Bronchial epithelial cell (primary cell): ENCODE data around the gene CDK18. TPM values are rescaled to one million over a fixed set of nuclear protein-coding genes. Genes with fewer than 3 reads are reported as not detected.
A peak's percentile ranks its signal among the peaks of the same experiment; 100 is the strongest.

Experiments
- DNase-seq: peaks from one replicate; pipeline ENCODE4 v3.0.0-alpha.2; 2010; ENCODE audit warnings: low read depth
- FAIRE-seq: peaks from 2 replicates; lab custom pipeline; 2011; peaks lifted over from hg19 to GRCh38; lab: Jason Lieb, UNC
- H3K27me3 ChIP-seq: 2 replicates; pipeline ENCODE4 v1.5.1; 2011; ENCODE audit warnings: low read length; ENCODE audit not compliant: control insufficient read depth, insufficient read depth
- H3K36me3 ChIP-seq: 2 replicates; pipeline ENCODE4 v1.5.1; 2011; ENCODE audit warnings: low read length; ENCODE audit not compliant: control insufficient read depth, insufficient read depth
- H3K4me3 ChIP-seq: 2 replicates; pipeline ENCODE4 v1.5.1; 2011; ENCODE audit warnings: mild to moderate bottlenecking, low read depth, low read length, control low read depth
- total RNA-seq: library from RNA; depleted of rRNA; stranded (reverse); fragments of >200 nt; gene quantifications from 2 replicates; pipeline ENCODE4 v1.2.1, GENCODE V29; 2014
- TF ChIP-seq, protein P1 (sequence below): IDR thresholded peaks from 2 replicates; pipeline ENCODE4 v1.5.1; 2011; ENCODE audit warnings: mild to moderate bottlenecking, moderate library complexity, low read length, control low read depth, inconsistent platforms; ENCODE audit not compliant: insufficient read depth, severe bottlenecking

CDK18 gene
- total RNA-seq, 1 donor from 2014 or later: 1.8 TPM

DNA sequence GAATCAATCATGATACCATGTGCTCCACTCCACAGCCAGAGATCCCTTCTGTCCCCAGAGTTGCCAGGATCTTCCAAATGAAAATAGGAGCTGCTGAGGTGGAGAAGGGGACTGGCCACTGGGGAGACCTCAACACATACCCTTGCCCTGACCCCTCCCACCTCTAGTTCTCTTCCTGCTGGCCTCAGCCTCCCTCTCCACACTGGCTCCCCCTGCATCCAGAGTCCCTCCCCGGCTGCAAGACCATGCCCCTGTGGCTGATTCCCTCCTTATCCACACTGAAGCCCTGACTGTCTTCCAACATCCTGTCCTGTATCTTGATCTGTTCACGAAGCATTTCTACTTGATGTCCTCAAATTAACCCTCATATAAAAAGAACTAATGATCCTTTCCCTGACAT lies 21.1 kb upstream of the CDK18 start:
- FAIRE-seq: no peak
- H3K36me3 ChIP-seq: no peaks in the 10 kb centered on the region
- DNase-seq: no peak
- TF ChIP-seq, protein P1, sequence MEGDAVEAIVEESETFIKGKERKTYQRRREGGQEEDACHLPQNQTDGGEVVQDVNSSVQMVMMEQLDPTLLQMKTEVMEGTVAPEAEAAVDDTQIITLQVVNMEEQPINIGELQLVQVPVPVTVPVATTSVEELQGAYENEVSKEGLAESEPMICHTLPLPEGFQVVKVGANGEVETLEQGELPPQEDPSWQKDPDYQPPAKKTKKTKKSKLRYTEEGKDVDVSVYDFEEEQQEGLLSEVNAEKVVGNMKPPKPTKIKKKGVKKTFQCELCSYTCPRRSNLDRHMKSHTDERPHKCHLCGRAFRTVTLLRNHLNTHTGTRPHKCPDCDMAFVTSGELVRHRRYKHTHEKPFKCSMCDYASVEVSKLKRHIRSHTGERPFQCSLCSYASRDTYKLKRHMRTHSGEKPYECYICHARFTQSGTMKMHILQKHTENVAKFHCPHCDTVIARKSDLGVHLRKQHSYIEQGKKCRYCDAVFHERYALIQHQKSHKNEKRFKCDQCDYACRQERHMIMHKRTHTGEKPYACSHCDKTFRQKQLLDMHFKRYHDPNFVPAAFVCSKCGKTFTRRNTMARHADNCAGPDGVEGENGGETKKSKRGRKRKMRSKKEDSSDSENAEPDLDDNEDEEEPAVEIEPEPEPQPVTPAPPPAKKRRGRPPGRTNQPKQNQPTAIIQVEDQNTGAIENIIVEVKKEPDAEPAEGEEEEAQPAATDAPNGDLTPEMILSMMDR: no peak
- H3K27me3 ChIP-seq: peaks cover 12% of the 10 kb centered on the region
- H3K4me3 ChIP-seq: no peak overlapping the region

DNA sequence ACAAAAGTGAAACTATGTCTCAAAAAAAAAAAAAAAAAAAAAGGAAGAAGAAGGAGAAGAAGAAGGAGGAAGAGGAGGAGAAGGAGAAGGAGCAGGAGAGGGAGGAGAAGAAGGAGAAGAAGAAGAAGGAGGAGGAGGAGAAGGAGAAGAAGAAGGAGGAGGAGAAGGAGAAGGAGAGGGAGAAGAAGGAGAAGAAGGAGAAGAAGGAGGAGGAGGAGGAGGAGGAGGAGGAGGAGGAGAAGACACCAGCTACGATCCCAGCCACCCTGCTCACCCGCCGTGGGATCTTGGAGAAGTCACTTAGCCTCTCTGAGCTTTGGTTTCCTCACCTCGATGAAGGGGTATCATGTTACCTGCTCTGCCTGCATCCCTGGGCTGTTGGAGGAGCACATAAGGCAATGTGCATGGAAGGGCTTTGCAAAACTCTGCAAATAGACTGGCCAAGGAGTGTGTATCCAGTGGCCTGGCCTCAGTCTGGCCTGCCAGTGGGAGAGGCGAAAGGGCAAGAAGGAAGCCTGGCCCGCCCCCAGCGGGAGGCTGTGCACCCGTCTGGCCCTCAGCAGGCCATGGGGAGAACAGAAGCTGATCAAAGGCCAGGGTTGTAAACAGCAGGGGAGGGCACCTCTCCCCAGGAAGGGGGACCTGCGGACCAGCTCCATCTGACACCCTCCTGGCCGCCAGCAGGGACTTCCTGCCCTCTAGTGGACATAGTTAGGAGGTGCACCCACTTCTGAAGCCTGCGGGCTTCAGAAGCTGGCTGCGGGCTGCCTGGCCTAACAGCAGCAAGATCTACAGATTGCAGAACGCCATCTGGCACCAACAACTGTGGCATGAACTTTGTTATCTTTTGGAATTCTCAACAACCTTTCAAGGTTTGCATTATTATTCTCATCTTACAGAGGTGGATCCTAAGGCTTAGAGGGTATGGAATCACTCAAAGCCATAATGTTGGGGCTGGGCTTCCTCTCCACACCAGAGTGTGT lies 19.2 kb upstream of the CDK18 start:
- DNase-seq (peak; percentile 56), FAIRE-seq (no peak)
- H3K27me3 ChIP-seq: peaks cover 12% of the 10 kb centered on the region
- TF ChIP-seq, protein P1: peak; percentile 97
- H3K4me3 ChIP-seq: no peak overlapping the region
- H3K36me3 ChIP-seq: no peaks in the 10 kb centered on the region

DNA sequence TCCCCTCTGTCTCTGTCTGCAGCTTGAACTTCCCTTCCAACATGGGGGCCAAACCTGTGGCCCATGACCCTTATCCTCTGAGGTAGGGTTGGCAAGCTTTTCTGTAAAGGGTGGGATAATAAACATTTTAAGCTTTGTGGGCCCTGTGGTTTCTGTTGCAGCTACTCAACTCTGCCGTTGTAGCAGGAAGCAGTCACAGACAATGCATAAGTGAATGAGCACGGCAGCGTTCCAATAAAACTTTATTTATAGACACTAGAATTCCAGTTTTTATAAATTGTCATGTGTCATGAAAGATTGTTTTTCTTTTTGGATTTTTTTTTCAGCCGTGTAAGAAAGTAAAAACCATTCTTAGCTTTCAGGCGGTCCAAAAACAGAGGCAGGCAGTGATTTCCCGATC lies 18.2 kb upstream of the CDK18 start:
- no peak overlapping the region for H3K4me3 ChIP-seq
- no peaks in the 10 kb centered on the region for H3K36me3 ChIP-seq
- no peak for FAIRE-seq
- TF ChIP-seq, protein P1: no peak
- peaks cover 9% of the 10 kb centered on the region for H3K27me3 ChIP-seq
- no peak for DNase-seq

DNA sequence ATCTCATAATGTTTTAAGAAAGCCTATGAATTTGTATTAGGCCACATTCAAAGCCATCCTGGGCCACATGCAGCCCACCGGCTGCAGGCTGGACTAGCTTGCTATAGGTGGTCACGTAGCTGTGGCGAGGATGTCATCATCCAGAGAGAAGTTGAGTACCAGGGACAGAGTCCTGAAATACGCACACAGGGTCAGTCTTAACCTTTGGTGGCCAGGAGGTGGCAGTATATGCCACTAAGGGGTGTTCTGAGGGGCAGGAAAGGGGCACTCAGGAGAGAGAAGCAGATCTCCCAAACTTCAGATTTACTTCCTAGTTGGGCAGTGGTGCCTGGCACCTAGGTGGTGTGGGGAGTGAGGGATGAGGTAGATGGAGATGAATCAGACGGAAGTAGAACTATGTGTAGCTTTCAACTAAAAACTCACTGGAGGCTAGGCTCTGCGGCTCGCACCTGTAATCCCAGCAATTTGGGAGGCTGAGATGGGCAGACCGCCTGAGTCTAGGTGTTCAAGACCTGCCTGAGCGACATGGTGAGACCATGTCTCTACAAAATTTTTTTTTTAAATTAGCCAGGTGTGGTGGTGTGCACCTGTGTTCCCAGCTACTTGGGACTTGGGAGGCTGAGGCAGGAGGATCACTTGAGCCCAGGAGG lies 16.3 kb upstream of the CDK18 start:
- peak; percentile 53 for DNase-seq

DNA sequence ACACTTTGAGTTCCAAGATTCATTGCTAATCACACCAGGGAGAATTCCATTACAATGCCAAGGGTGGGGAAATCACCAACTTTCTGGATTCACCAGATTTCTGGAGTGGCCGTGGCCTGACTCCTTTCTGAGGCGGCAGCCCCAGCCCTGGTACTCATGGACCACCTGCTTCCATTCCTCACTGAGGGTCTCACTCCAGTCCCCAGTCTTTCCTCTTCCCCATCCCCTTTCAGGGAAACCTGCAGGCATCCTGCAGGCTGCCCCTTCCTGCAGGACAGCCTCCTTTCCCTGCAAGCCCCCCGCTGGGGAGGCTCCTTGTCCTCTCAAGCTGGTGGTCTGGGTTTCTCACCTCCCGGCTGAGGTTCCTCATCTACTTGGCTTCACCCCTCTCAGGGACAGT lies 12.7 kb upstream of the CDK18 start:
- DNase-seq (no peak), FAIRE-seq (no peak)
- Histone ChIP-seq H3K36me3 (no peaks in the 10 kb centered on the region), H3K4me3 (no peak overlapping the region), H3K27me3 (no peaks in the 10 kb centered on the region)
- TF ChIP-seq, protein P1: no peak

More for the DNA sequence above, 16.3 kb upstream of the CDK18 start:
- TF ChIP-seq, protein P1: peak; percentile 81
- Histone ChIP-seq H3K4me3 (no peak overlapping the region), H3K36me3 (no peaks in the 10 kb centered on the region), H3K27me3 (peaks cover 6% of the 10 kb centered on the region)
- no peak for FAIRE-seq
